Raji (cell line): ENCODE results near the gene JAKMIP1.

ENCODE experiments used
- POLR2A ChIP-seq: IDR thresholded peaks from 2 replicates; pipeline ENCODE4 v1.6.1; 2011; ENCODE audit warnings: low read depth, low read length, control low read depth; ENCODE audit not compliant: insufficient read depth

Gene JAKMIP1

GRCh38 chr4:6182376-6183280 is 17.7 kb downstream of the JAKMIP1 start:
- no peak for TF ChIP-seq POLR2A

- no peak for TF ChIP-seq POLR2A
Observed at GRCh38 chr4:6180841-6181631, 19.3 kb downstream of the JAKMIP1 start.

GRCh38 chr4:6179362-6179761 is 21.0 kb downstream of the JAKMIP1 start:
- TF ChIP-seq POLR2A: no peak

- no peak for TF ChIP-seq POLR2A
Observed at GRCh38 chr4:6178757-6179156, 21.6 kb downstream of the JAKMIP1 start.

- no peak for TF ChIP-seq POLR2A
Observed at GRCh38 chr4:6177587-6178197, 22.7 kb downstream of the JAKMIP1 start.

DNA sequence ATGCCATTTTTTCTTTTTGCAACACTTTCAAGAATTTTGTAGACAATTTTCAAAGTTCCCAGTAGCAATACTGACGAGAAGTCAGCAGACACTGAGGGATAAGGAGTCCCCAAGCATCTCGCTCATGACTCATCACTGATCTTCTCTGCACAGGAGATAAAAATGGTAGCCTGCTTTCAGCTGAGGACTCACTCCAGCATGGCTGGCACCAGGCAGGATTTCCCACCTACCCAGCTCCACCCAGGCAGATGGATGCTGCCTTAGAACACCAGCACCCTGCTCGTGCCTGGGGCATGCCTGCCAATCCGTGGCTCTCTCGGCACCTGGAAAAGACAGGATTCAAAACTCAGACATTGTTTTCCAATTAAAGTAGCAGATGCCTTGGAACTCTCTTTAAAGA is 24.9 kb downstream of the JAKMIP1 start:
- no peak for TF ChIP-seq POLR2A

- TF ChIP-seq POLR2A: no peak
Observed at GRCh38 chr4:6172927-6173200, 27.5 kb downstream of the JAKMIP1 start.

DNA sequence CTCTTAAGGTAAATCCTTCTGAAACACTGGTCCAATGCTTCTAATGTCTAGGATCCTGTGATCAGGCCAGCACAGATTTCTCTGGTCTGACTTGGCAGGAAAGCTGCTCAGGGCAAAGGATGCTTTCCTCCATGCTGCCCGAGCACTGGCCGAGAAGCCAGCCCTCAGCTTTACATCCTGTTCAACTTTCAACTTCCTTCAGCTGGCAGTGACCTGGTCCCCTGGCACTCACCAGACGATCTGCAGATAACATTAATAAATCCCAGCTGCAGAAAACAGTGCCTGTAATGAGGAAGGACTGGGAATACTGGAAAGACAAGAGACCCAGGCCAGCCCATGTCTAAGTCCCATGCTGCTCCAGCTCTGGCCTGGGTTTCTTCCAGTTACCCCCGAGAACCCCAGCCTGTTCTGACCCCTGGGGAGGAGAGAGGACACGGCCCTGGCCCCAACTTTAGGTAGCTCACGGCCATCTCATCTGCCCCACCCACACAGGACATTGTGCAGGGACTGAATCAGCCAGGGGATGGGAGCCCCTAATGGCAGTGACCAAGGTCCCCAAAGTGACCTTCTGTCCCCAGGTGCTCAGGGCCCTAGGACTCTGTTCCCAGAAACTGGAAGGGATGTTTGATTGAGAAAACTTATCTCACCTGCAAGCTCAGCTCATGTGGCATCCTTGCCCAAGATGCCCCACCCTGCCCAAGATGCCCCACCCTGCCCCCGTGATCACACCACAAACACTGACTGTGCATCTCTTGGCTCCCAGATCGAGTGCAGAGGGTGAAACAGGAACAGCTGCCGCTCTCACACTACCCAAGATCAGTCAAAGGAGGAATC is 28.0 kb downstream of the JAKMIP1 start:
- TF ChIP-seq POLR2A: no peak

GRCh38 chr4:6169239-6169638 is 31.1 kb downstream of the JAKMIP1 start:
- no peak for TF ChIP-seq POLR2A

DNA sequence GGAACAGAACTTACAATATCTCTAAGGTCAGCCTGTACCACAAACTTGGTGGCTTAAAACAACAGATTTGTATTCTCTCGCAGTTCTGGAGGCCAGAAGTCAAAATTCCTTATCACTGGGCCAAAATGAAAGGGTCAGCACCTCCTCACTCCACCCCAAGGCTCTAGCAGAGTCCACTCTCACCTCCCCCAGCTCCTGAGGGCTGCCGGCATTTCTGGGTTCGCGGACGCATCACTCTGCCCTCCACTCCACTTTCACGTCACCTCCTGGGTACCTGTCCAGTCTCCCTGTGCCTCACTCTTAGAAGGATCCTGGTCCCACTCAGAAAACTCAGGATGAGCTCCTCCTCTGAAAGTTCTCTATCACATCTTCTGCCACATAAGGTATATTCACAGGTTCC is 34.6 kb downstream of the JAKMIP1 start:
- no peak for TF ChIP-seq POLR2A

- no peak for TF ChIP-seq POLR2A
Observed at GRCh38 chr4:6162885-6163284, 37.5 kb downstream of the JAKMIP1 start.

- no peak for TF ChIP-seq POLR2A
Observed at GRCh38 chr4:6161921-6162464, 38.4 kb downstream of the JAKMIP1 start.

GRCh38 chr4:6160536-6160935 is 39.8 kb downstream of the JAKMIP1 start:
- TF ChIP-seq POLR2A: no peak

DNA sequence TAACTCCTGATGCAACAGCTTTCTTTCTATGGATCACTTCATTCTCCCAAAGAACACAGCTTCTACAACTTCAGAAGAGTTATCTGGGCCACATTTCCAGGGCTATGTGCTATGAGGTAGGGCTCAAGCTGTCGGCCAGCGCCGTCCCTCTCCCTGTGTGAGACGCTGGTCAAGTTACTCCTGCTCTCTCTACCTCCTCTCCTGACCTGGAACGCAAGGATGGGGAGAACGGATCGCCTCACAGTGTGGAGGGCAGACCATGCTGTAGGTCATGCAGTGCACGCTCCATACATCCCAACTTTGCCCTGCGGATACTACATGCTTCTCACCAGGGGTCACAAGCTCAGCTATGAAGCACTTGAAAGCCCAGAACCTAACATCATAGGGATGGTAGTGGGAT is 42.4 kb downstream of the JAKMIP1 start:
- no peak for TF ChIP-seq POLR2A
